ENCODE measurements around the gene VAMP5.

The VAMP5 gene

DNA sequence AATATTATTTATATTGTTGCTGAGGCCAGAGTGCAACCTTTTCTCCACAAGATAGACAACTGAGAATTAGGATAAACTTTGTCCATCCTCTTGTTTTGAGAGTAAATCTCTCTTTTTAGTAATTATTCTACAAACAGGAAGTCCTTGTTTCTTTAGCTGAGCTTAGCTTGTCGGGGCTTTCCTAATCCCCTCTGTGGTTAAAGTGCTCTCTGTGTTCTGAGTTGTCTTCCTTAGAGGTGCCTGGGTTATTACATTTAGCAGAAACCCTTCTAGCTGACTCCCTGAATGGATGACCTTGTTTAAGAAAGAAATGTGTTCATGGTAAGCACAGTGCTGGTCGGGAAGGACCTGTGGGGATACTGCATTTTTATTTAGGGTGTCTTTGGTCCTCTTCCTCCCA is 44.4 kb downstream of the VAMP5 start:
- H3K4me2 ChIP-seq (ENCODE audit: low read depth, low read length, poor library complexity, severe bottlenecking): no peak overlapping the region
- H3K9ac ChIP-seq (ENCODE audit: low read depth, low read length, poor library complexity, severe bottlenecking): no peak overlapping the region
- no peaks in the 10 kb centered on the region for H4K20me1 ChIP-seq (ENCODE audit: insufficient read depth, low read length, poor library complexity, severe bottlenecking)
- H3F3A ChIP-seq (ENCODE audit: low read depth): no peaks in the 10 kb centered on the region; the same call in 1 of the 2 replicates
- H3K27me3 ChIP-seq (ENCODE audit: insufficient read depth, low read length, poor library complexity, severe bottlenecking): no peaks in the 10 kb centered on the region
- H3K4me3 ChIP-seq (ENCODE audit: low read length, poor library complexity, severe bottlenecking): no peak overlapping the region
- no peak overlapping the region for H2AFZ ChIP-seq (ENCODE audit: low read length)
- TF ChIP-seq EZH2phosphoT487 (IDR thresholded peaks at IDR 0.05; ENCODE audit: borderline replicate concordance): no peak
- TF ChIP-seq CTCF (conservative IDR thresholded peaks at IDR 0.05; ENCODE audit: low read length): no peak
- H3K9me2 ChIP-seq (replicated peaks; ENCODE audit: low read depth, low read length): no peaks in the 10 kb centered on the region
- H3K9me3 ChIP-seq (ENCODE audit: insufficient read depth, low read depth, low read length): no peaks in the 10 kb centered on the region
- peaks cover 92% of the 10 kb centered on the region for H3K36me3 ChIP-seq (ENCODE audit: insufficient read depth, low read length)
- H3K79me2 ChIP-seq (ENCODE audit: insufficient read depth, low read length): peaks cover 16% of the 10 kb centered on the region; the same call in 1 of the 2 replicates
- H3K4me1 ChIP-seq (ENCODE audit: insufficient read depth, low read length, poor library complexity, severe bottlenecking): no peaks in the 10 kb centered on the region

DNA sequence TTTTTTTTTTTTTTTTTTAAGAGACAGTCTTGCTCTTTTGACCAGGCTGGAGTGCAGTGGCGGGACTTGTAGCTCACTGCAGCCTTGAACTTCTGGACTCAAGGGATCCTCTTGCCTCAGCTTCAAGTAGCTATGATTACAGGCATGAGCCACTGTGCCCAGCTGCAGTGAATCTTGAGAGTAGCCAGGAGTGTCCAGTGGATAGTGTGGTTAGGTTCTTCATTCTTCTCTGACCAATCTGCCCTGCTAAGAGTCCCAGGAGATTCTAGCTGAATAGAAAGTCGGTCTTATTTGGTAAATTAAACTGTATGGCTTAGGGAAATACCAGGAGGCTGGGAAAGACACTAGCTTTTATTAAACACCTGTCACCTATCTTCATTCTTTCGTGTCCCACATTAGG is 47.1 kb downstream of the VAMP5 start:
- Histone ChIP-seq H3F3A (ENCODE audit: low read depth) (no peaks in the 10 kb centered on the region; the same call in 1 of the 2 replicates), H3K79me2 (ENCODE audit: insufficient read depth, low read length) (peaks cover 17% of the 10 kb centered on the region; the same call in 1 of the 2 replicates), H4K20me1 (ENCODE audit: insufficient read depth, low read length, poor library complexity, severe bottlenecking) (no peaks in the 10 kb centered on the region), H3K4me2 (ENCODE audit: low read depth, low read length, poor library complexity, severe bottlenecking) (no peak overlapping the region), H3K9ac (ENCODE audit: low read depth, low read length, poor library complexity, severe bottlenecking) (no peak overlapping the region), H2AFZ (ENCODE audit: low read length) (no peak overlapping the region), H3K9me2 (replicated peaks; ENCODE audit: low read depth, low read length) (no peaks in the 10 kb centered on the region), H3K27me3 (ENCODE audit: insufficient read depth, low read length, poor library complexity, severe bottlenecking) (no peaks in the 10 kb centered on the region), H3K4me3 (ENCODE audit: low read length, poor library complexity, severe bottlenecking) (no peak overlapping the region), H3K4me1 (ENCODE audit: insufficient read depth, low read length, poor library complexity, severe bottlenecking) (no peaks in the 10 kb centered on the region), H3K36me3 (ENCODE audit: insufficient read depth, low read length) (peaks cover 90% of the 10 kb centered on the region), H3K9me3 (ENCODE audit: insufficient read depth, low read depth, low read length) (no peaks in the 10 kb centered on the region)
- TF ChIP-seq EZH2phosphoT487 (IDR thresholded peaks at IDR 0.05; ENCODE audit: borderline replicate concordance) (no peak), CTCF (conservative IDR thresholded peaks at IDR 0.05; ENCODE audit: low read length) (no peak)

- Histone ChIP-seq H3K4me3 (ENCODE audit: low read length, poor library complexity, severe bottlenecking) (no peak overlapping the region), H3K4me2 (ENCODE audit: low read depth, low read length, poor library complexity, severe bottlenecking) (no peak overlapping the region), H3K9me2 (replicated peaks; ENCODE audit: low read depth, low read length) (no peaks in the 10 kb centered on the region), H3K9ac (ENCODE audit: low read depth, low read length, poor library complexity, severe bottlenecking) (no peak overlapping the region), H3K27me3 (ENCODE audit: insufficient read depth, low read length, poor library complexity, severe bottlenecking) (no peaks in the 10 kb centered on the region), H3K36me3 (ENCODE audit: insufficient read depth, low read length) (peaks cover 94% of the 10 kb centered on the region), H3K79me2 (ENCODE audit: insufficient read depth, low read length) (peaks cover 17% of the 10 kb centered on the region; the same call in 1 of the 2 replicates), H3F3A (ENCODE audit: low read depth) (no peaks in the 10 kb centered on the region; the same call in 1 of the 2 replicates), H3K9me3 (ENCODE audit: insufficient read depth, low read depth, low read length) (no peaks in the 10 kb centered on the region), H4K20me1 (ENCODE audit: insufficient read depth, low read length, poor library complexity, severe bottlenecking) (peaks cover 7% of the 10 kb centered on the region), H3K4me1 (ENCODE audit: insufficient read depth, low read length, poor library complexity, severe bottlenecking) (no peaks in the 10 kb centered on the region), H2AFZ (ENCODE audit: low read length) (no peak overlapping the region)
- TF ChIP-seq CTCF (conservative IDR thresholded peaks at IDR 0.05; ENCODE audit: low read length): no peak
- no peak for TF ChIP-seq EZH2phosphoT487 (IDR thresholded peaks at IDR 0.05; ENCODE audit: borderline replicate concordance)
These were observed 50.8 kb downstream of the VAMP5 start for GRCh38 chr2:85635011-85635410.
